Keratinocyte (primary cell): ENCODE measurements around the gene DCN. TPM values are rescaled to one million over a fixed set of nuclear protein-coding genes. Genes with fewer than 3 reads are reported as not detected.

ENCODE experiments used
- DNase-seq: peaks from one replicate; pipeline ENCODE4 v3.0.0-alpha.2; 2011; ENCODE audit warnings: low read depth, missing footprints, low spot score
- FAIRE-seq: peaks from 2 replicates; lab custom pipeline; 2011; peaks lifted over from hg19 to GRCh38; lab: Jason Lieb, UNC
- H2AFZ ChIP-seq: 2 replicates; pipeline ENCODE4 v1.6.0; 2012; ENCODE audit warnings: low read length, control low read depth, inconsistent platforms; ENCODE audit not compliant: control insufficient read depth
- H3K27ac ChIP-seq: 2 replicates; pipeline ENCODE4 v1.5.1; 2011; ENCODE audit warnings: low read length; ENCODE audit not compliant: control insufficient read depth, insufficient read depth
- H3K27me3 ChIP-seq: 3 replicates; pipeline ENCODE4 v1.6.0; 2011; ENCODE audit warnings: low read length; ENCODE audit not compliant: control insufficient read depth, insufficient read depth; ENCODE audit errors: extremely low read depth
- H3K36me3 ChIP-seq, 2 experiments: 2 replicates in 1 of 2; 3 replicates in 1 of 2; pipeline ENCODE4 v1.5.1; 2011; ENCODE audit warnings: low read length in 2 of 2, mild to moderate bottlenecking in 1 of 2; ENCODE audit not compliant: control insufficient read depth in 2 of 2, insufficient read depth in 2 of 2; ENCODE audit errors: extremely low read depth in 1 of 2
- H3K4me1 ChIP-seq: 3 replicates; pipeline ENCODE4 v1.5.1; 2011; ENCODE audit warnings: low read length; ENCODE audit not compliant: control insufficient read depth, insufficient read depth; ENCODE audit errors: extremely low read depth
- H3K4me2 ChIP-seq: 3 replicates; pipeline ENCODE4 v1.6.0; 2011; ENCODE audit warnings: low read depth, low read length; ENCODE audit not compliant: control insufficient read depth, insufficient read depth; ENCODE audit errors: extremely low read depth
- H3K4me3 ChIP-seq, 3 experiments: fragments of 200-600 bp in 1 of 3; sonication (generic) in 1 of 3; 2 replicates in 2 of 3; 3 replicates in 1 of 3; pipeline ENCODE4 v1.5.1; 2011 to 2016; ENCODE audit warnings: low read length in 3 of 3, mild to moderate bottlenecking in 3 of 3, control low read depth in 2 of 3, inconsistent platforms in 1 of 3, low read depth in 1 of 3, mixed read lengths in 1 of 3, mixed run types in 1 of 3, moderate library complexity in 1 of 3; ENCODE audit not compliant: control insufficient read depth in 2 of 3, insufficient read depth in 2 of 3; ENCODE audit errors: extremely low read depth in 1 of 3
- H3K79me2 ChIP-seq: 2 replicates; pipeline ENCODE4 v1.6.0; 2012; ENCODE audit warnings: low read length; ENCODE audit not compliant: control insufficient read depth, insufficient read depth
- H3K9ac ChIP-seq: 3 replicates; pipeline ENCODE4 v1.6.0; 2011; ENCODE audit warnings: low read length; ENCODE audit not compliant: control insufficient read depth, insufficient read depth; ENCODE audit errors: extremely low read depth
- H3K9me1 ChIP-seq: 3 replicates; pipeline ENCODE4 v1.6.0; 2011; ENCODE audit warnings: low read length; ENCODE audit not compliant: control insufficient read depth, insufficient read depth; ENCODE audit errors: extremely low read depth
- H3K9me3 ChIP-seq: 2 replicates; pipeline ENCODE4 v1.5.1; 2012; ENCODE audit warnings: low read depth, low read length; ENCODE audit not compliant: control insufficient read depth
- H4K20me1 ChIP-seq: 3 replicates; pipeline ENCODE4 v1.6.0; 2011; ENCODE audit warnings: low read length; ENCODE audit not compliant: control insufficient read depth, insufficient read depth; ENCODE audit errors: extremely low read depth
- CTCF ChIP-seq, 3 experiments: IDR thresholded peaks in 1 of 3; conservative IDR thresholded peaks in 1 of 3; optimal IDR thresholded peaks in 1 of 3; 2 replicates in 2 of 3; 3 replicates in 1 of 3; pipeline versions ENCODE3 to v1.5.1; 2011; ENCODE audit warnings: low read length in 3 of 3, mild to moderate bottlenecking in 3 of 3, moderate library complexity in 2 of 3, control low read depth in 1 of 3, inconsistent platforms in 1 of 3; ENCODE audit not compliant: insufficient read depth in 2 of 3; ENCODE audit errors: extremely low read depth in 1 of 3
- EZH2 ChIP-seq: IDR thresholded peaks from one replicate; pipeline ENCODE4 v1.6.1; 2012; ENCODE audit warnings: inconsistent platforms, mild to moderate bottlenecking, low read length, moderate library complexity
- dilution Hi-C: fragments of 300-500 bp; cut with MboI; formaldehyde crosslinking; loops from one replicate; pipeline ENCODE4 v1.7.0; 2020; ENCODE audit warnings: low sequenced_read_pairs; ENCODE audit not compliant: extremely low pct_ligation_motif_present
- polyA plus RNA-seq, 5 experiments: library from polyadenylated mRNA; depleted of rRNA in 3 of 5; stranded (reverse) in 3 of 5; stranded (forward) in 1 of 5; unstranded in 1 of 5; fragments of >200 nt; gene quantifications; 1 replicate in 1 of 5; 2 replicates in 3 of 5; 3 replicates in 1 of 5; pipeline versions ENCODE4 v1.2.1 to v1.2.3, GENCODE V29; 2011 to 2012; ENCODE audit warnings: missing spikeins in 2 of 5, low read depth in 1 of 5, low replicate concordance in 1 of 5

The DCN gene
- polyA plus RNA-seq, 1 donor (not counting 4 experiments of a cell fraction or from before 2014, with no cell fraction given): 2.5 TPM

DNA sequence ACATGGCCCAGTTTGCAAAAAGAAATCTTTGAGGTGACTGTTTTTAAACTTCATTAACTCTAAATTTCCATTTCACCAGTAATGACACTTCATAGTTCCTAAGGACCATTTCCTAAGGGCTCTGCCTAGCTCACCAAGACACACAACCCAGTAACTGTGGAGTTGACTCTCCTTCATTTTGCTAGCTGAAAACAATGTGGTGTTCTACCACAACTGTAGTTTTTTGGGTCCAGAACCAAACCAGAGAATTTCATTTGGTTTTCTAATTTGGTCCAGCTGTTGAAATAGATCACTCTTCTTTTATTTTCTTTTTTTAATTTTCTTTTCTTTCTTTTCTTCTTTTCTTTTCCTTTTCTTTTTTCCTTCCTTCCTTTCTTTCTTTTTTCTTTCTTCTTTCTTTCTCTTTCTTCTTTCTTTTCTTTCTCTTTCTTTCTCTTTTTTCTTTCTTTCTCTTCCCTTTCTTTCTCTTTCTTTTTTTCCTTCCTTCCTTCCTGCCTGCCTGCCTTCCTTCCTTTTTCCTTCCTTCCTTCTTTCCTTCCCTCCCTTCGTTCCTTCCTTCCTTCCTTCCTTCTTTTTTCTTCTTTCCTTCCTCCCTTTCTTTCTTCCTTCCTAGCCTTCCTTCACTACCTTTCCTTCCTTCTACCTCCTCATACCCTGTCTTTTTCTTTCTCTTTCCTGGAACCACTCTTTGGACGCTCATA is 52.8 kb downstream of the DCN start:
- TF ChIP-seq EZH2: no peak
- TF ChIP-seq CTCF (optimal IDR thresholded peaks at IDR 0.05 in 1 of 3, IDR thresholded peaks at IDR 0.05 in 1 of 3, conservative IDR thresholded peaks at IDR 0.05 in 1 of 3; ENCODE audit: extremely low read depth in 1 of 3, insufficient read depth in 2 of 3, low read length in 3 of 3): no peak
- H4K20me1 ChIP-seq: no peaks in the 10 kb centered on the region
- dilution Hi-C loops: no loop called here

DNA sequence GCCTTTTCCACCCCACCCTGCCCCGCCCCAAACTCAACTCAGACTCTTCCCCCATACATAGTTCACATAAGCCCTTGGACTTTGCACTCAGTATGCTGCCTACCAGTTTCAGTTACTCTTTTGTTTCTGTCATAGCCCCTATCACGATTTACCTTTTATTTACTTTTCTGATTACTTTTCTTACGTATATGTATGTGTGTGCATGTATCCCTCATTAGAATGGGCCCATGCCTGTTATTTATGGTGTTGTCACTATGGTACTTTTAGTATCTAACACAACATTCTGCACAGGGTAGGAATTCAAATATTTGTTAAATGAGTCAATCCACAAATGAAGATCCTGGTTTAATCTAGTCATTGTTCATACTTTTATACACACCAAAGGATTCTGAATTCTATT is 54.9 kb downstream of the DCN start:
- no peak overlapping the region for H3K9ac ChIP-seq
- peaks cover 18% of the 10 kb centered on the region for H3K4me1 ChIP-seq
- no peak for FAIRE-seq
- H4K20me1 ChIP-seq: no peaks in the 10 kb centered on the region
- no peak overlapping the region for H3K4me2 ChIP-seq
- H3K27ac ChIP-seq: no peak overlapping the region
- no peak for DNase-seq
- dilution Hi-C loops: no loop called here
- no peaks in the 10 kb centered on the region for H3K9me1 ChIP-seq
- H3K4me3 ChIP-seq: no peak overlapping the region
- TF ChIP-seq EZH2 (no peak), CTCF (optimal IDR thresholded peaks at IDR 0.05 in 1 of 3, IDR thresholded peaks at IDR 0.05 in 1 of 3, conservative IDR thresholded peaks at IDR 0.05 in 1 of 3; ENCODE audit: extremely low read depth in 1 of 3, insufficient read depth in 2 of 3, low read length in 3 of 3) (no peak)
- no peaks in the 10 kb centered on the region for H3K27me3 ChIP-seq
- H2AFZ ChIP-seq: no peak overlapping the region
- H3K36me3 ChIP-seq: no peaks in the 10 kb centered on the region
- H3K79me2 ChIP-seq: no peaks in the 10 kb centered on the region
- no peaks in the 10 kb centered on the region for H3K9me3 ChIP-seq

More for the DNA sequence above, 52.8 kb downstream of the DCN start:
- Histone ChIP-seq H3K9me1 (no peaks in the 10 kb centered on the region), H3K27me3 (no peaks in the 10 kb centered on the region), H3K4me2 (no peak overlapping the region), H3K9ac (no peak overlapping the region), H3K4me3 (no peak overlapping the region), H3K9me3 (no peaks in the 10 kb centered on the region), H3K36me3 (no peaks in the 10 kb centered on the region), H3K27ac (no peak overlapping the region), H3K79me2 (no peaks in the 10 kb centered on the region), H3K4me1 (peaks cover 18% of the 10 kb centered on the region), H2AFZ (no peak overlapping the region)
- FAIRE-seq (no peak), DNase-seq (no peak)
